Type B pancreatic cell (in vitro differentiated cells): ENCODE measurements around the gene MMRN1. TPM values are rescaled to one million over a fixed set of nuclear protein-coding genes. Genes with fewer than 3 reads are reported as not detected.

Experiments used
- DNase-seq: peaks from one replicate; pipeline ENCODE4 v3.0.0; 2021; ENCODE audit warnings: mixed read lengths; ENCODE audit not compliant: unreplicated experiment; ENCODE audit errors: extremely low spot score
- H3K27ac Mint-ChIP-seq: 2 replicates; pipeline ENCODE4 v1.8.0; 2021; ENCODE audit warnings: mild to moderate bottlenecking, mixed read lengths
- H3K27me3 Mint-ChIP-seq: 2 replicates; pipeline ENCODE4 v1.8.0; 2021; ENCODE audit warnings: mixed read lengths
- H3K36me3 Mint-ChIP-seq: 2 replicates; pipeline ENCODE4 v1.8.0; 2021; ENCODE audit warnings: mixed read lengths
- H3K4me1 Mint-ChIP-seq: one replicate; pipeline ENCODE4 v1.8.0; 2021; ENCODE audit warnings: mixed read lengths; ENCODE audit not compliant: unreplicated experiment
- H3K4me3 Mint-ChIP-seq: 2 replicates; pipeline ENCODE4 v1.8.0; 2021; ENCODE audit warnings: mild to moderate bottlenecking, mixed read lengths
- H3K9me3 Mint-ChIP-seq: 2 replicates; pipeline ENCODE4 v1.8.0; 2021; ENCODE audit warnings: mixed read lengths
- total RNA-seq: library from RNA; stranded (reverse); gene quantifications from 2 replicates; pipeline ENCODE4 v1.2.1, GENCODE V29; 2021; ENCODE audit warnings: low replicate concordance
- TF ChIP-seq, protein P1 (sequence below): fragments of 200-600 bp; sonication (generic); conservative IDR thresholded peaks from 2 replicates; pipeline ENCODE4 v1.5.0; 2021; ENCODE audit warnings: antibody characterized with exemption, mild to moderate bottlenecking

The MMRN1 gene
- total RNA-seq, 1 donor from 2014 or later: 4.7 TPM

DNA sequence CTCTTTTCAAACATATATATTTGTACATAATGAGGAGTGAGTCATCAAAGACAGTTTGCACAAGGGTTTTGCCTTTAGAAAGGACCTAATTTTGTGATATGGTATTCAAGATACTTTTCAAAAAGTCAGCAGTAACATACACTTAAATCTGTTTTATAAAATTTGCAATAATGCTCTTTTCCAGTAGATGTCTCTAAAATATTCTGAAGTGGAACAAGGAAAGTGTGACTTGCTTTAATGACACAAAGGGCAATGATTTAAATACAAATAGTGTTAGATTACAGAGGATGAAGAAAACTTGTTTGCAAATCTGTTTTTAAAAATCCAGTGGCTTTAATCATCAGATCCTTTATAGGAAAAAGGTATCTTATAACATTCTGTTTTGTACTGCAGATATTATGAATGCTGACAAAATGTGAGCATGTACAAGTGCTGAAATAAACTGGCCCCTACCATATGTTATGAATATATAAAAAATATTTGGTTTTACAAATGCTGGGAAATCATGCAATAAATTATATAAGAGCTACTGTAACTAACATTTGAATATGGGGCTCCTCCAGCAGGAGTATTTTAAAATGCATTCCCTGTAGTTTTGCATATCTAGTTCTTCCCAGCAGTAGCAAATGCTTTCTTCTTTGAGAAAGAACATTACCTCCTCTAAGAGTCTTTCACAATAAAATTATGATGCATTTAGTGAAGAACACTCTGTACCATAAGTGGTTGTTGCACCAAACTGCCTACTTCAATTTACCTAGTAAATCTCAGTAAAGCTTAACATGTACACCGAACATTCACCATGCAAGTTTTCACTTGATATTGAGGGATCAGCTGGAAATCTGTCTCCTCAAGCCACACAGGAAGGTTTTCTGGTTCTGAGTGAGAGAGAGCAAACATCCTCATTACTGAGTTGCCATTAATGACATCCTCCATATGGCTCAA is 20.2 kb downstream of the MMRN1 start:
- no peaks in the 10 kb centered on the region for H3K9me3 Mint-ChIP-seq
- H3K4me1 Mint-ChIP-seq: peaks cover 19% of the 10 kb centered on the region
- H3K27ac Mint-ChIP-seq: peak overlapping the region; percentile 25
- H3K4me3 Mint-ChIP-seq: no peak overlapping the region
- no peaks in the 10 kb centered on the region for H3K36me3 Mint-ChIP-seq
- TF ChIP-seq, protein P1, sequence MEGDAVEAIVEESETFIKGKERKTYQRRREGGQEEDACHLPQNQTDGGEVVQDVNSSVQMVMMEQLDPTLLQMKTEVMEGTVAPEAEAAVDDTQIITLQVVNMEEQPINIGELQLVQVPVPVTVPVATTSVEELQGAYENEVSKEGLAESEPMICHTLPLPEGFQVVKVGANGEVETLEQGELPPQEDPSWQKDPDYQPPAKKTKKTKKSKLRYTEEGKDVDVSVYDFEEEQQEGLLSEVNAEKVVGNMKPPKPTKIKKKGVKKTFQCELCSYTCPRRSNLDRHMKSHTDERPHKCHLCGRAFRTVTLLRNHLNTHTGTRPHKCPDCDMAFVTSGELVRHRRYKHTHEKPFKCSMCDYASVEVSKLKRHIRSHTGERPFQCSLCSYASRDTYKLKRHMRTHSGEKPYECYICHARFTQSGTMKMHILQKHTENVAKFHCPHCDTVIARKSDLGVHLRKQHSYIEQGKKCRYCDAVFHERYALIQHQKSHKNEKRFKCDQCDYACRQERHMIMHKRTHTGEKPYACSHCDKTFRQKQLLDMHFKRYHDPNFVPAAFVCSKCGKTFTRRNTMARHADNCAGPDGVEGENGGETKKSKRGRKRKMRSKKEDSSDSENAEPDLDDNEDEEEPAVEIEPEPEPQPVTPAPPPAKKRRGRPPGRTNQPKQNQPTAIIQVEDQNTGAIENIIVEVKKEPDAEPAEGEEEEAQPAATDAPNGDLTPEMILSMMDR: no peak
- no peaks in the 10 kb centered on the region for H3K27me3 Mint-ChIP-seq
- no peak for DNase-seq

DNA sequence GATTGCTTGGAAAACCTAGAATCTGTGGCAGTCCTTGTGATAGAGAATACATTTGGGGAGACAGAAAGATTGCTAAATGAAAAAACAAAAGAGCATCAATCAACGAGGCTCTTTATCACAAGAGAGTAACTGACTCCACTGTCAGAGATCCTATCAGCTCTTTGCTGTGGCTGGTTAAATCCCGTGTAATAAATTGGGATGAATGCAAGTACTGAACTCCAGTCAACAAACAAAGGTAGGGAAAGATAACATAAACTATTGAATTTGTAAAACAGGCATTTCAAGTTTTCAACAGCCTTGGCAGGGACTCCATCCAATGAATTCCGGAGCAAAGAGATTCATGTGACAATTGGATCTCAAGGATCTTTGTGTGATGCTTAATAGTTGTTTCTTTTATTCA is 21.3 kb downstream of the MMRN1 start:
- no peaks in the 10 kb centered on the region for H3K9me3 Mint-ChIP-seq
- no peaks in the 10 kb centered on the region for H3K27me3 Mint-ChIP-seq
- peaks cover 19% of the 10 kb centered on the region for H3K4me1 Mint-ChIP-seq
- peak overlapping the region; percentile 25 for H3K27ac Mint-ChIP-seq
- no peaks in the 10 kb centered on the region for H3K36me3 Mint-ChIP-seq
- TF ChIP-seq, protein P1: no peak
- peak overlapping the region; percentile 13 for H3K4me3 Mint-ChIP-seq
- no peak for DNase-seq

DNA sequence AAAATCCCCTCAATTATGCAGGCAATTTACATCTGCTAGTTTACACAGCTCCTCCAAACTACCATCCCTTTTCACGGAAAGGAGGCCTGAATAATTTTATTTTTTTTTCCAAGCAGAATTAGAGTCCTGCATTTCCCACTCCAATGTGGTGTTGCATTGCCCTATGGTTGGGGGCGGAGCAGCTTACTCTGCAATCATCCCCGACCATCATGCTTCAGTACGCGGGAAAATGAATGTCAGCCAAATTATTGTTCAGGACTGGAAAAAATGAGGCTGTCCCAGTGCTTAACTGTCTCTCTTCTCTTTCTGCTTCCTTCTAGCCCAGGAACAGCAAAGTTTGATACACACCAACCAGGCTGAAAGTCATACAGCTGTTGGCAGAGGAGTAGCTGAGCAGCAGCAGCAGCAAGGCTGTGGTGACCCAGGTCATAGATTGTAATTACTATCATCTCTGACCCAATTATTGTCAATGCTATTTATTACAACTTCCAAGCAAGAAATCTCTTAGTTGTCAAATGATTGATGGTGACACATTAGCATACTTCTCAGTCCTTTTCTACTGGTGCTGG is 28.3 kb downstream of the MMRN1 start:
- Mint-ChIP-seq H3K27me3 (no peaks in the 10 kb centered on the region), H3K4me1 (peaks cover 6% of the 10 kb centered on the region), H3K9me3 (peaks cover 6% of the 10 kb centered on the region), H3K4me3 (no peak overlapping the region), H3K36me3 (no peaks in the 10 kb centered on the region), H3K27ac (no peak overlapping the region)
- no peak for DNase-seq
- TF ChIP-seq, protein P1: no peak

DNA sequence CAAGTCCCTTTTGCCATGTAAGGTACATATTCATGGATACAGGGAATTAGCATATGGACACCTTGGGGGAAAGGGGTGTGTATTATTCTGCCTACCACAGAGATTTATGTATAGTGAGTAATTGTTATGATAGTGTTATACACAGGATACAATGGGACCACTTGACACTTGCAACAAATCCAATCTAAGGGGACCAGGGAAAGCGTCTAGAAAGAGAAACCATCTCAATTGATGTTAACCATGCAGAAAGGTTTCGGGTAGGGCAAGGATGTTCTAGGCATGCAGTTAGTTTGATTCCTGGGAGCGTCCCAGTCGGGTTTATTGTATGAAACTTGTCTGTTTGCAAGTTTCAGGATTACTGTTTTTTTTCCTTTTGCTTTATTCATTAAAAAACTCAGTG is 34.2 kb downstream of the MMRN1 start:
- DNase-seq: no peak
- Mint-ChIP-seq H3K27ac (no peak overlapping the region), H3K9me3 (peaks cover 14% of the 10 kb centered on the region), H3K4me1 (peaks cover 6% of the 10 kb centered on the region), H3K36me3 (no peaks in the 10 kb centered on the region), H3K27me3 (no peaks in the 10 kb centered on the region), H3K4me3 (no peak overlapping the region)
- TF ChIP-seq, protein P1: no peak

DNA sequence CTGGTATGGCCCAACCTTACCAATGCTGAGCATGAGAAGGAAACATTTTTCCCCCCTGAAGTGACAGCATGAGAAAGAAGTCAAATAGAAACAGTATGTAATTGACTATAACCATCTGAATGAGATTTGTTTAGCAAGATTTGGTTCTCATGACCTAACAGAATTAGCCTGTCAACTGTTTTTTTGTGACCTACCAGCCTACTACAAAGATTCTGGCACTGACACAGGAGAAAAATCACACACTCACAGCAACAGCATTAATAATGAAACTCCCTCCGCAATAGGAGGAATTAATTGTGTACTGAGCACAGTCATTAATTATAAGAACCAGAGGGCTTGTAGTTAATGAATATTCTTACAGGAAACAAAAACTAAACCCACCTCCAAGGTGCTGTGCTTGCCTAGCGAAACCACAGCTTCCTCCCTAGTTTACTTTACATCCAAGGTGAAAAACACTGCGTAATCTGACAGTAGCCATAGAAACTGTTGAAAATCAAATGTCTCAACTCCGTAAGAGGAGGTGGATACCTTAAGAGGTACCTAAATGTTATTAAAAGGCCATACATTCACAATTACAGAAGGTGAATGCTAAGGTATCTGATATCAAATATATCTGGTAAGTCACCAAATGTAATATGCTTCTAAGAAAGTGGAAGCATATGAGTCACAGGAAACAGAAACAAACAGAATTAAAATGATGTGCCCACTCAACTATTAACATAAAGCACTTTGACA is 34.9 kb downstream of the MMRN1 start:
- H3K27me3 Mint-ChIP-seq: no peaks in the 10 kb centered on the region
- H3K9me3 Mint-ChIP-seq: peaks cover 14% of the 10 kb centered on the region
- no peak overlapping the region for H3K4me3 Mint-ChIP-seq
- no peak for DNase-seq
- H3K27ac Mint-ChIP-seq: no peak overlapping the region
- TF ChIP-seq, protein P1: no peak
- no peaks in the 10 kb centered on the region for H3K36me3 Mint-ChIP-seq
- peaks cover 6% of the 10 kb centered on the region for H3K4me1 Mint-ChIP-seq
